Calu3 (cell line): Measurements from ENCODE around the gene MRPL40. TPM values are rescaled to one million over a fixed set of nuclear protein-coding genes. Genes with fewer than 3 reads are reported as not detected.

Experiments used
- BruUV-seq: library from RNA; stranded (reverse); fragments of 400-500 nt; replicated peaks from 2 replicates; lab custom pipeline; 2021; lab: Mats Ljungman, UMichigan
- CTCF ChIA-PET: fragments of 300-600 bp; sonication (Branson Sonifier 250); formaldehyde crosslinking; loops from one replicate; lab custom pipeline; 2022; ENCODE audit warnings: antibody characterized with exemption; lab: Charles Lee
- DNase-seq: peaks from one replicate; pipeline ENCODE4 v3.0.0; 2022
- H3K27ac Mint-ChIP-seq: one replicate; pipeline ENCODE4 v1.8.0; 2022; ENCODE audit warnings: mixed read lengths; ENCODE audit not compliant: unreplicated experiment
- H3K27me3 Mint-ChIP-seq: one replicate; pipeline ENCODE4 v1.8.0; 2022; ENCODE audit warnings: mixed read lengths; ENCODE audit not compliant: unreplicated experiment
- H3K36me3 Mint-ChIP-seq: one replicate; pipeline ENCODE4 v1.8.0; 2022; ENCODE audit warnings: mild to moderate bottlenecking, moderate library complexity, mixed read lengths; ENCODE audit not compliant: insufficient read depth, unreplicated experiment
- H3K4me1 Mint-ChIP-seq: one replicate; pipeline ENCODE4 v1.8.0; 2022; ENCODE audit warnings: mild to moderate bottlenecking, low read depth, mixed read lengths; ENCODE audit not compliant: unreplicated experiment
- H3K4me3 Mint-ChIP-seq: one replicate; pipeline ENCODE4 v1.8.0; 2022; ENCODE audit warnings: mild to moderate bottlenecking, low read depth, moderate library complexity, mixed read lengths; ENCODE audit not compliant: unreplicated experiment
- H3K9me3 Mint-ChIP-seq: one replicate; pipeline ENCODE4 v1.8.0; 2022; ENCODE audit warnings: low read depth, mixed read lengths; ENCODE audit not compliant: unreplicated experiment
- intact Hi-C: fragments of 100-400 bp; cut with micrococcal nuclease; formaldehyde crosslinking; loops from one replicate; pipeline ENCODE4 v1.10.0; 2022; ENCODE audit not compliant: unreplicated experiment
- total RNA-seq: library from RNA; stranded (reverse); gene quantifications from 2 replicates; pipeline ENCODE4 v1.2.3, GENCODE V29; 2022
- TF ChIP-seq, protein P1 (sequence below): fragments of 200-600 bp; IDR thresholded peaks from one replicate; pipeline ENCODE4 v1.8.0; 2022; ENCODE audit warnings: antibody characterized with exemption; ENCODE audit not compliant: unreplicated experiment

MRPL40 gene
- total RNA-seq, 1 experiment from 2014 or later: 38.6 TPM

DNA sequence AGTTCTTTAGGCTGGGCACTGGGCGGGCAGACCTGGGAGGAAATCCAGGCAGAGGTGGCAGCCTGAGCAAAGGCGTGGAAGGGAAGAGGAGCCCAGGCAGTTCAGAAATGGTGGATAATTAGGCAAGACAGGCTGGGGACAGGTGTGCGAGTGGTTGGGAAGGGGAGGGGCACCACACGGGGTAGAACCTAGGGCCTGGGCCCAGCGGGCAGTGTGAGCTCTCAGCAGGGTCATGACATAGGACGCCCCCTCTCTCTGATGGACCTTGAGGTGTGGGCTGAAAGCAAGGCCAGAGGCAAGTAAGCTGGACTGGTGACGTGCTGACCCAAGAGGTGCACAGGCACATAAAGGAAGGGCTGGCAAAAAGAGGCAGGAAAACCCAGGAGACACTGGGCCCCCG, 39.9 kb downstream of the MRPL40 start:
- Mint-ChIP-seq H3K36me3 (peaks cover 45% of the 10 kb centered on the region), H3K27ac (no peak overlapping the region), H3K4me3 (no peak overlapping the region), H3K27me3 (no peaks in the 10 kb centered on the region), H3K4me1 (peaks cover 11% of the 10 kb centered on the region), H3K9me3 (no peaks in the 10 kb centered on the region)
- TF ChIP-seq, protein P1, sequence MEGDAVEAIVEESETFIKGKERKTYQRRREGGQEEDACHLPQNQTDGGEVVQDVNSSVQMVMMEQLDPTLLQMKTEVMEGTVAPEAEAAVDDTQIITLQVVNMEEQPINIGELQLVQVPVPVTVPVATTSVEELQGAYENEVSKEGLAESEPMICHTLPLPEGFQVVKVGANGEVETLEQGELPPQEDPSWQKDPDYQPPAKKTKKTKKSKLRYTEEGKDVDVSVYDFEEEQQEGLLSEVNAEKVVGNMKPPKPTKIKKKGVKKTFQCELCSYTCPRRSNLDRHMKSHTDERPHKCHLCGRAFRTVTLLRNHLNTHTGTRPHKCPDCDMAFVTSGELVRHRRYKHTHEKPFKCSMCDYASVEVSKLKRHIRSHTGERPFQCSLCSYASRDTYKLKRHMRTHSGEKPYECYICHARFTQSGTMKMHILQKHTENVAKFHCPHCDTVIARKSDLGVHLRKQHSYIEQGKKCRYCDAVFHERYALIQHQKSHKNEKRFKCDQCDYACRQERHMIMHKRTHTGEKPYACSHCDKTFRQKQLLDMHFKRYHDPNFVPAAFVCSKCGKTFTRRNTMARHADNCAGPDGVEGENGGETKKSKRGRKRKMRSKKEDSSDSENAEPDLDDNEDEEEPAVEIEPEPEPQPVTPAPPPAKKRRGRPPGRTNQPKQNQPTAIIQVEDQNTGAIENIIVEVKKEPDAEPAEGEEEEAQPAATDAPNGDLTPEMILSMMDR: no peak
- CTCF ChIA-PET: no interaction called here
- intact Hi-C loops: no loop called here
- DNase-seq: no peak
- no TSS peak for BruUV-seq

DNA sequence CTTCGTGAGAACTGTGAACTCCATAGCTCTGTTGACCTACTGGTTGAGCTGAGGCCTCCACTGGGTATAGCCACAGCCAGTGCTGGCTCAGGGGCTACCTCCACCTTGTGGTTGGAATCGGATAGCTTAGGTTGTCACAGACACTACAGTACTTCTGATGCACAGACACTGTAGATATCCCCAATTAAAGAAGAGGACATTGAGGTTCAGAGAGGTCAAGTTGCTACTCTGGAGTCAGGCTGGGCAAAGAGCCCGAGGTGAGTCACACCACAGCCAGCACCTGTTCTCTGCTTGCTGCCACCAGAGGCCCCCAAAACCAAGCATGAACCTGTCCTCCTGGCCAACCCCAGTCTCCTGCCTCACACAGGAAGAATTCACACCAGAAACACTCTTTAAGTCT, 41.2 kb downstream of the MRPL40 start:
- no TSS peak for BruUV-seq
- DNase-seq: no peak
- H3K27me3 Mint-ChIP-seq: no peaks in the 10 kb centered on the region
- CTCF ChIA-PET: interaction anchor here (1.1 to 1.2 kb wide), 2 partner anchors 11 to 156 kb away, joined by 3 read pairs; no protein-coding TSS in a partner anchor
- H3K9me3 Mint-ChIP-seq: no peaks in the 10 kb centered on the region
- TF ChIP-seq, protein P1: no peak
- H3K4me3 Mint-ChIP-seq: no peak overlapping the region
- H3K36me3 Mint-ChIP-seq: peaks cover 51% of the 10 kb centered on the region
- H3K4me1 Mint-ChIP-seq: peaks cover 22% of the 10 kb centered on the region
- no peak overlapping the region for H3K27ac Mint-ChIP-seq
- intact Hi-C loops: no loop called here

DNA sequence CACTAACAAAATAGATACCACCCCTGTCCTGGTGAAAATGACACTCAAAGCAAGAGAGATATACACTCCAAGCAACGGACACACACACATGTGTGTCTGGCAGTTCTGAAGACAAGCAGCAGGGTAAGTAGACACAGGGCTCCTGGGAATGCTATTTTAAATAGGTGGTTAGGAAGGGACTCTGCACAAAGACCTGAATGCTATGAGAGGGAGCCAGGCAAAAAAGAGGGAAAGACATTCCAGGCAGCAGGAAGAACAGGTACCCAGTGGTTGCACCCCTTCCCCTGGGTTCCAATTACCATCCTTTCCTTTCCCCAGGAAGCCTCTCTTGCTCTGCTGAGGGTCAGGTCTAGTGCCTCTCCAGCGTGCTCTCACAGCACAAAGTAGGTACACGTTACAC, 43.7 kb downstream of the MRPL40 start:
- CTCF ChIA-PET: interaction anchor here (0.7 kb wide), 1 partner anchor 1182 kb away, joined by 7 read pairs; no protein-coding TSS in a partner anchor
- no peak overlapping the region for H3K27ac Mint-ChIP-seq
- DNase-seq: no peak
- peaks cover 30% of the 10 kb centered on the region for H3K4me1 Mint-ChIP-seq
- BruUV-seq: no TSS peak
- intact Hi-C loops: no loop called here
- TF ChIP-seq, protein P1: no peak
- no peak overlapping the region for H3K4me3 Mint-ChIP-seq
- no peaks in the 10 kb centered on the region for H3K27me3 Mint-ChIP-seq
- peaks cover 64% of the 10 kb centered on the region for H3K36me3 Mint-ChIP-seq
- H3K9me3 Mint-ChIP-seq: no peaks in the 10 kb centered on the region

DNA sequence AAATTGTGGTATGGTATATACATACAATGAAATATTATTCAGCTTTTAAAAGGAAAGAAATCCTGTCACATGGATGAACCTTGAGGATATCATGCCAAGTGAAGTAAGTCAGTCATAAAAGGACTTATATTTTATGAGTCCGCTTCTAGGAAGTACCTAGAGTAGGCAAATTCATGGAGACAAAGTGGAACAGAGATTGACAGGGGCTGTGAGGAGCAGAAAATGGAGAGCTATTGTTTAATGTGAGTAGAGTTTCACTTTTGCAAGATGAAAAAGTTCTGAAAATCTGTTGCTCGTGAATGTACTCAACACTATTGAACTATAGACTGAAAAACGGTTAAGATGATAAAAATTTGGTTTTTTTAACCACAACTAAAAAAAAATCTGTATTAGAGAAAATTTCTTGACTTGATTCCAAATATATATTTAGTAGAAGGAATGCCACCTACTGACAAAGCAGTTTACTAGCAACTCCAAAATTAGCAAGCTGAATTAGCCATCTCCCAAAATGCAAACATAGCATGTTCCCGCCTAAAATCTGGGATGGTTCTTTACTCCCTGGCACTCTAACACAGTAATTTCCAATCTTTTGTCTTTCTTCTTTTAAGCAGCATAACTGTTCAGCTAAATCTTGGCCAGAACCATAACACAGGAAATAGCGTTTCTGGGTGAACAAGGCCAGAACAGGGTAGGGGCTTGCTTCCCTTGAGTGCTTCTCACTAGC, 45.1 kb downstream of the MRPL40 start:
- Mint-ChIP-seq H3K27me3 (no peaks in the 10 kb centered on the region), H3K9me3 (no peaks in the 10 kb centered on the region), H3K27ac (peak overlapping the region; percentile 100), H3K4me1 (peaks cover 31% of the 10 kb centered on the region), H3K4me3 (peak overlapping the region; percentile 80), H3K36me3 (peaks cover 49% of the 10 kb centered on the region)
- intact Hi-C loops: no loop called here
- TF ChIP-seq, protein P1: no peak
- CTCF ChIA-PET: interaction anchor here (0.8 to 1.2 kb wide), 6 partner anchors 10 to 333 kb away, joined by 3 to 5 read pairs (median 4); partner anchors contain the start of genes ESS2 and SLC25A1
- DNase-seq: no peak
- no TSS peak for BruUV-seq
